NCI-H1694 treated with DMSO at 0.1 percent for 48 hours (cell line): ENCODE data around the gene SHC1.
A peak's percentile ranks its signal among the peaks of the same experiment; 100 is the strongest.

ENCODE experiments used
- DNase-seq: peaks from one replicate; lab custom pipeline; 2025; lab: John Stamatoyannopoulos, UW

SHC1 gene

GRCh38 chr1:154970631-154971340, at the start of gene SHC1:
Gene SHC1 (minus strand): TSS chr1:154970747. CDS start chr1:154970526, 221 bp downstream.
- DNase-seq, result peak; percentile 82

- no peak for DNase-seq
Measured at GRCh38 chr1:155019377-155020245, 49.1 kb upstream of the SHC1 start.

- DNase-seq, result no peak
Measured at GRCh38 chr1:155018617-155019348, 48.2 kb upstream of the SHC1 start.

GRCh38 chr1:155017946-155018316, 47.4 kb upstream of the SHC1 start:
- DNase-seq, result no peak

GRCh38 chr1:155017041-155017945, 46.7 kb upstream of the SHC1 start:
- DNase-seq, result peak; percentile 93

- no peak for DNase-seq
Measured at GRCh38 chr1:155016231-155016831, 45.8 kb upstream of the SHC1 start.

- no peak for DNase-seq
Measured at GRCh38 chr1:155015527-155016230, 45.1 kb upstream of the SHC1 start.

- DNase-seq, result no peak
Measured at GRCh38 chr1:155014709-155015508, 44.4 kb upstream of the SHC1 start.

GRCh38 chr1:155013632-155014031, 43.1 kb upstream of the SHC1 start:
- DNase-seq, result no peak

GRCh38 chr1:155012776-155013602, 42.4 kb upstream of the SHC1 start:
- no peak for DNase-seq

GRCh38 chr1:155012026-155012546, 41.5 kb upstream of the SHC1 start:
- no peak for DNase-seq

- no peak for DNase-seq
Measured at GRCh38 chr1:155011437-155012025, 41.0 kb upstream of the SHC1 start.

- no peak for DNase-seq
Measured at GRCh38 chr1:155011004-155011416, 40.5 kb upstream of the SHC1 start.

GRCh38 chr1:155010211-155010918, 39.8 kb upstream of the SHC1 start:
- no peak for DNase-seq

- no peak for DNase-seq
Measured at GRCh38 chr1:155009742-155010141, 39.2 kb upstream of the SHC1 start.

- no peak for DNase-seq
Measured at GRCh38 chr1:155009221-155009711, 38.7 kb upstream of the SHC1 start.
